ENCODE results near the gene NBPF3. TPM values are rescaled to one million over a fixed set of nuclear protein-coding genes. Genes with fewer than 3 reads are reported as not detected.

Gene NBPF3
- total and polyA plus RNA-seq, 4 donors: 1.4 to 4.0 (median 1.7) TPM

DNA sequence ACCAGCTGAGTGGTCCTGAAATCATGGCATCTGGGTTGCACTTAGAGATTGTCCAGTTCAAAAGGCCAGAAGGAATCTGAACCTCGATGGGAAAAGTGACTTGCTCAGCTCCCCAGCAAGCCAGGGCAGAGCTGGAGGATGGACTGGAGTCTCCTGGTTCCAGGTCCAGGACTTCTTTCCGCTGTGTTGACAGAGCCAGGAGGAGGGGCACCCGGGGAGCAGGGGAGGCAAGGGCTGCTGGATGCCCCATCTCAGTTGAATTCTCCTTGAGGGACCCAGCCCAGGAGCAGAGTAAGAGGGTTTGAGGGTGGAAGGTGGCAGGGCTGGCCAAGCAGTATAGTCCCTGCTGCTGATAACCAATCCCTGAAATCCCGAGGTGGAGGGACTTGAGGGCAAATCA lies 66.9 kb downstream of the NBPF3 start:
- Histone ChIP-seq H3K9ac (ENCODE audit: low read depth in 1 of 2, low read length in 2 of 2) (no peak overlapping the region), H3K27me3 (ENCODE audit: control insufficient read depth in 4 of 4, insufficient read depth in 4 of 4, low read length in 3 of 4) (peaks cover 0 to 3% (median 0%) of the 10 kb centered on the region in 4 donors), H3K27ac (ENCODE audit: low read depth in 1 of 2, low read length in 2 of 2) (no peak overlapping the region), H3K36me3 (ENCODE audit: control insufficient read depth in 4 of 4, insufficient read depth in 3 of 4, low read depth in 1 of 4, low read length in 3 of 4) (no peaks in the 10 kb centered on the region), H3K9me3 (ENCODE audit: control insufficient read depth in 4 of 4, low read length in 3 of 4) (no peaks in the 10 kb centered on the region), H3K4me3 (ENCODE audit: low read depth in 1 of 3, low read length in 3 of 3) (no peak overlapping the region), H3K4me1 (ENCODE audit: control insufficient read depth in 4 of 4, insufficient read depth in 4 of 4, low read length in 3 of 4) (peaks cover 0 to 10% (median 2%) of the 10 kb centered on the region in 4 donors)
- 54% methylated on average over 4 of the region's 4 CpGs for WGBS
- no peak for DNase-seq (ENCODE audit: low spot score)
- TF ChIP-seq FOXA1 (IDR thresholded peaks at IDR 0.05): no peak
- TF ChIP-seq NR2F2 (IDR thresholded peaks at IDR 0.05): no peak
- no peak for TF ChIP-seq JUND (IDR thresholded peaks at IDR 0.05)
- no peak for TF ChIP-seq YY1 (IDR thresholded peaks at IDR 0.05)
- no peak for TF ChIP-seq FOXA2 (IDR thresholded peaks at IDR 0.05)
- TF ChIP-seq, protein P1, sequence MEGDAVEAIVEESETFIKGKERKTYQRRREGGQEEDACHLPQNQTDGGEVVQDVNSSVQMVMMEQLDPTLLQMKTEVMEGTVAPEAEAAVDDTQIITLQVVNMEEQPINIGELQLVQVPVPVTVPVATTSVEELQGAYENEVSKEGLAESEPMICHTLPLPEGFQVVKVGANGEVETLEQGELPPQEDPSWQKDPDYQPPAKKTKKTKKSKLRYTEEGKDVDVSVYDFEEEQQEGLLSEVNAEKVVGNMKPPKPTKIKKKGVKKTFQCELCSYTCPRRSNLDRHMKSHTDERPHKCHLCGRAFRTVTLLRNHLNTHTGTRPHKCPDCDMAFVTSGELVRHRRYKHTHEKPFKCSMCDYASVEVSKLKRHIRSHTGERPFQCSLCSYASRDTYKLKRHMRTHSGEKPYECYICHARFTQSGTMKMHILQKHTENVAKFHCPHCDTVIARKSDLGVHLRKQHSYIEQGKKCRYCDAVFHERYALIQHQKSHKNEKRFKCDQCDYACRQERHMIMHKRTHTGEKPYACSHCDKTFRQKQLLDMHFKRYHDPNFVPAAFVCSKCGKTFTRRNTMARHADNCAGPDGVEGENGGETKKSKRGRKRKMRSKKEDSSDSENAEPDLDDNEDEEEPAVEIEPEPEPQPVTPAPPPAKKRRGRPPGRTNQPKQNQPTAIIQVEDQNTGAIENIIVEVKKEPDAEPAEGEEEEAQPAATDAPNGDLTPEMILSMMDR (IDR thresholded peaks at IDR 0.05; ENCODE audit: low read depth, low read length, missing input control): no peak
- TF ChIP-seq, protein P2, sequence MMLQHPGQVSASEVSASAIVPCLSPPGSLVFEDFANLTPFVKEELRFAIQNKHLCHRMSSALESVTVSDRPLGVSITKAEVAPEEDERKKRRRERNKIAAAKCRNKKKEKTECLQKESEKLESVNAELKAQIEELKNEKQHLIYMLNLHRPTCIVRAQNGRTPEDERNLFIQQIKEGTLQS (IDR thresholded peaks at IDR 0.05): no peak
- TF ChIP-seq TAF1 (conservative IDR thresholded peaks at IDR 0.05): no peak
- no peak for TF ChIP-seq HNF4A (conservative IDR thresholded peaks at IDR 0.05)
- TF ChIP-seq, protein P3, sequence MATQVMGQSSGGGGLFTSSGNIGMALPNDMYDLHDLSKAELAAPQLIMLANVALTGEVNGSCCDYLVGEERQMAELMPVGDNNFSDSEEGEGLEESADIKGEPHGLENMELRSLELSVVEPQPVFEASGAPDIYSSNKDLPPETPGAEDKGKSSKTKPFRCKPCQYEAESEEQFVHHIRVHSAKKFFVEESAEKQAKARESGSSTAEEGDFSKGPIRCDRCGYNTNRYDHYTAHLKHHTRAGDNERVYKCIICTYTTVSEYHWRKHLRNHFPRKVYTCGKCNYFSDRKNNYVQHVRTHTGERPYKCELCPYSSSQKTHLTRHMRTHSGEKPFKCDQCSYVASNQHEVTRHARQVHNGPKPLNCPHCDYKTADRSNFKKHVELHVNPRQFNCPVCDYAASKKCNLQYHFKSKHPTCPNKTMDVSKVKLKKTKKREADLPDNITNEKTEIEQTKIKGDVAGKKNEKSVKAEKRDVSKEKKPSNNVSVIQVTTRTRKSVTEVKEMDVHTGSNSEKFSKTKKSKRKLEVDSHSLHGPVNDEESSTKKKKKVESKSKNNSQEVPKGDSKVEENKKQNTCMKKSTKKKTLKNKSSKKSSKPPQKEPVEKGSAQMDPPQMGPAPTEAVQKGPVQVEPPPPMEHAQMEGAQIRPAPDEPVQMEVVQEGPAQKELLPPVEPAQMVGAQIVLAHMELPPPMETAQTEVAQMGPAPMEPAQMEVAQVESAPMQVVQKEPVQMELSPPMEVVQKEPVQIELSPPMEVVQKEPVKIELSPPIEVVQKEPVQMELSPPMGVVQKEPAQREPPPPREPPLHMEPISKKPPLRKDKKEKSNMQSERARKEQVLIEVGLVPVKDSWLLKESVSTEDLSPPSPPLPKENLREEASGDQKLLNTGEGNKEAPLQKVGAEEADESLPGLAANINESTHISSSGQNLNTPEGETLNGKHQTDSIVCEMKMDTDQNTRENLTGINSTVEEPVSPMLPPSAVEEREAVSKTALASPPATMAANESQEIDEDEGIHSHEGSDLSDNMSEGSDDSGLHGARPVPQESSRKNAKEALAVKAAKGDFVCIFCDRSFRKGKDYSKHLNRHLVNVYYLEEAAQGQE (IDR thresholded peaks at IDR 0.05): no peak
- no peak for TF ChIP-seq SP1 (IDR thresholded peaks at IDR 0.05)
- TF ChIP-seq GABPA (IDR thresholded peaks at IDR 0.05 in 1 of 2, conservative IDR thresholded peaks at IDR 0.05 in 1 of 2): no peak
- no peak for TF ChIP-seq HNF4G (IDR thresholded peaks at IDR 0.05)
- no peak for TF ChIP-seq RXRA (IDR thresholded peaks at IDR 0.05)

DNA sequence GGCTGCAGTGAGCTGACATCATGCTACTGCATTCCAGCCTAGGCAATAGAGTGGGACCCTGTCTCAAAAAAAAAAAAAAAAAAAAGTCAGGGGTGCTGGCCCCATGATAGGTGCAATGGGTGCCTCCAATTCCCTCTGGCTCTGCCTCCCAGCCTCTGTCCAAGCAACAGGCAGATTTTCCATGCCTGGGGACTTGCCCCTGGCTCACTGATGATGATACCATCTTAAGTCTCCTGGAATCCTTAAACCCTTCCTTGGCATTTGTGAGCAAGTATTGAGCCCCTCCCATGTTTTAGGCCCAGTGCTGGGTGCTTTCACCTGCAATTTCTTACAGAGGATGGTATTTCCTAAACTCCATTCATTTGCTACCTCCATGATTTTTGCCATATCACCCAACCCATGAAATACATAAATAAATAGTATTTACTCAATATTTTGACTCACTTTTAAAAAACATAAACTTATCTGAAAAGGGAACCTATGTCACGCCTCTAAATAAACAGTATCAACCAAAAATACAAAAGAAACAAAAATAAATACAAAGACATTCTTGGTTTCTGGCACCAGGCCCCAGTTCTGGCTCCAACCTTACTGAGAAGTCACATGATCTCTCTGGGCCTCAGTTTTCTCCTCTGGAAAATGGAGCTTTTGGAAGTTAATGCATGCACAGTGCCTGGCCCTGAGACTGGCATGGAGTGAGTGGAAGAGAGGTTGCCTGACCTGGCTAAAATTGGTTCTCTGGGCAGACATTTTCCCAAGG lies 67.8 kb downstream of the NBPF3 start:
- Histone ChIP-seq H3K36me3 (ENCODE audit: control insufficient read depth in 4 of 4, insufficient read depth in 3 of 4, low read depth in 1 of 4, low read length in 3 of 4) (no peaks in the 10 kb centered on the region), H3K27me3 (ENCODE audit: control insufficient read depth in 4 of 4, insufficient read depth in 4 of 4, low read length in 3 of 4) (peaks cover 0 to 3% (median 0%) of the 10 kb centered on the region in 4 donors), H3K4me1 (ENCODE audit: control insufficient read depth in 4 of 4, insufficient read depth in 4 of 4, low read length in 3 of 4) (peaks cover 0 to 10% (median 2%) of the 10 kb centered on the region in 4 donors), H3K27ac (ENCODE audit: low read depth in 1 of 2, low read length in 2 of 2) (no peak overlapping the region), H3K9me3 (ENCODE audit: control insufficient read depth in 4 of 4, low read length in 3 of 4) (no peaks in the 10 kb centered on the region), H3K4me3 (ENCODE audit: low read depth in 1 of 3, low read length in 3 of 3) (no peak overlapping the region), H3K9ac (ENCODE audit: low read depth in 1 of 2, low read length in 2 of 2) (no peak overlapping the region)
- 93% methylated on average over 1 of the region's 1 CpG for WGBS
- DNase-seq (ENCODE audit: low spot score): no peak
- TF ChIP-seq, protein P2 (IDR thresholded peaks at IDR 0.05): no peak
- TF ChIP-seq EGR1 (IDR thresholded peaks at IDR 0.05; ENCODE audit: low read depth in 2 of 2): no peak
- TF ChIP-seq FOXA2 (IDR thresholded peaks at IDR 0.05): no peak
